Activated CD4-positive, alpha-beta T cell treated with anti-CD3 and anti-CD28 coated beads, Interleukin-2, amount 10 ng/mL, durations not matched to agents 7 days and 5 days (primary cell): Measurements from ENCODE around the gene ERCC4. TPM values are rescaled to one million over a fixed set of nuclear protein-coding genes. Genes with fewer than 3 reads are reported as not detected.

Source experiments
- CTCF ChIA-PET: fragments of 350-600 bp; sonication (Branson Sonifier 250); formaldehyde crosslinking; loops from one replicate; lab custom pipeline; 2021; ENCODE audit warnings: antibody characterized with exemption; lab: Charles Lee
- POLR2A ChIA-PET: fragments of 350-600 bp; sonication (Branson Sonifier 250); formaldehyde crosslinking; loops from one replicate; lab custom pipeline; 2021; ENCODE audit warnings: antibody characterized with exemption; lab: Charles Lee
- DNase-seq: peaks from one replicate; pipeline ENCODE4 v3.0.0-alpha.2; 2020
- H3K27ac Mint-ChIP-seq: one replicate; pipeline ENCODE4 v1.8.0; 2021; ENCODE audit warnings: mild to moderate bottlenecking, moderate library complexity, mixed read lengths
- H3K27me3 Mint-ChIP-seq: one replicate; pipeline ENCODE4 v1.8.0; 2021; ENCODE audit warnings: mixed read lengths
- H3K36me3 Mint-ChIP-seq: one replicate; pipeline ENCODE4 v1.8.0; 2021; ENCODE audit warnings: low read depth, mixed read lengths
- H3K4me1 Mint-ChIP-seq: one replicate; pipeline ENCODE4 v1.8.0; 2021; ENCODE audit warnings: mixed read lengths
- H3K4me3 Mint-ChIP-seq: one replicate; pipeline ENCODE4 v1.8.0; 2021; ENCODE audit warnings: mild to moderate bottlenecking, moderate library complexity, mixed read lengths
- H3K9me3 Mint-ChIP-seq: one replicate; pipeline ENCODE4 v1.8.0; 2021; ENCODE audit warnings: mixed read lengths
- total RNA-seq, 2 experiments: library from RNA; stranded (reverse); gene quantifications; one replicate each; pipeline ENCODE4 v1.2.3, GENCODE V29; 2021

The ERCC4 gene
- total RNA-seq, 2 experiments from 2014 or later, result 9.4 to 12.3 TPM

GRCh38 chr16:13957197-13958078 is 37.5 kb downstream of the ERCC4 start:
- H3K4me1 Mint-ChIP-seq, result peaks cover 9% of the 10 kb centered on the region
- no peaks in the 10 kb centered on the region for H3K9me3 Mint-ChIP-seq
- peaks cover 2% of the 10 kb centered on the region for H3K27me3 Mint-ChIP-seq
- POLR2A ChIA-PET, result no interaction called here
- no peaks in the 10 kb centered on the region for H3K36me3 Mint-ChIP-seq
- CTCF ChIA-PET, result interaction anchor here (0.6 to 1.0 kb wide), 2 partner anchors 34 to 554 kb away, joined by 3 read pairs; no protein-coding TSS in a partner anchor
- H3K4me3 Mint-ChIP-seq, result no peak overlapping the region
- no peak overlapping the region for H3K27ac Mint-ChIP-seq
- no peak for DNase-seq

GRCh38 chr16:13958474-13958873 is 38.5 kb downstream of the ERCC4 start:
- DNase-seq, result no peak
- ChIA-PET POLR2A (no interaction called here), CTCF (no interaction called here)
- H3K4me3 Mint-ChIP-seq, result no peak overlapping the region
- H3K9me3 Mint-ChIP-seq, result no peaks in the 10 kb centered on the region
- H3K36me3 Mint-ChIP-seq, result no peaks in the 10 kb centered on the region
- H3K27me3 Mint-ChIP-seq, result peaks cover 6% of the 10 kb centered on the region
- H3K27ac Mint-ChIP-seq, result peak overlapping the region; percentile 14
- H3K4me1 Mint-ChIP-seq, result peaks cover 9% of the 10 kb centered on the region

- POLR2A ChIA-PET, result no interaction called here
- peaks cover 9% of the 10 kb centered on the region for H3K27me3 Mint-ChIP-seq
- H3K27ac Mint-ChIP-seq, result no peak overlapping the region
- no peaks in the 10 kb centered on the region for H3K9me3 Mint-ChIP-seq
- H3K4me3 Mint-ChIP-seq, result no peak overlapping the region
- CTCF ChIA-PET, result no interaction called here
- no peak for DNase-seq
- H3K36me3 Mint-ChIP-seq, result no peaks in the 10 kb centered on the region
- H3K4me1 Mint-ChIP-seq, result peaks cover 9% of the 10 kb centered on the region
Observed at GRCh38 chr16:13959626-13960025, 39.7 kb downstream of the ERCC4 start.

DNA sequence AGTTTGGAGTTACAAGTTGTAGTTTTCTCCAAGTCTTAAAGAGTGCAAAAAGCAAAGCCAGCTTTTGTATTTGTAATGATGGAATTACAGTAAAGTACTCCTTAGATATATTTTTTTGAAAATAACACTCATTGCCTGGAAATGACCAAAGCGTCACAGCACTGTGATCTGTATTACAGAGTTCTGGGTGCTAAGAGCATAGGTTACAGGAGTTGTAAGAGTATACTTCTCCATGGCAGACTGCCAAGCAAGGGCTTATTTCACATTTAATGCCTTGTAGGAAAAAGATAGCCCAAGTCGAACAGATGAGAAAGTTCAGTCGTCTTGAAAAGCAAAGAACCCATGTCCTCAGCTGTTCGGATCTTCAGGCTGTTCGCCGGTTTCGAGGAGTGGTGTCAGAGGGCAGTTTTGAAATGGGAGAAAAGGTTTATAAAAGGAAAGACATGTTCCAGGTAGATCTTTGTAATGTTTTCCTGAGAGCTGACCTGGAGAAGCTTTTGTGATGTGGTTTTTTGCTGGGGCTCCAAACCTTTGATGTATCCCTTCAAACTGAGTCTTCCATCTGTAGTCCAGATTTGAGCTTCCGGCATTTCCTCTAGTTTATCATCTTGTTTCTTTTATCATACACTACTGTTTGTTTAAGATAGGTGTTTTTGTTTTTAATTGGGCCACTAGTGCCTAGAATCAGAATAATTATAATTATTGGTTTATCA is 41.3 kb downstream of the ERCC4 start:
- no peak overlapping the region for H3K27ac Mint-ChIP-seq
- H3K27me3 Mint-ChIP-seq, result peaks cover 25% of the 10 kb centered on the region
- DNase-seq, result no peak
- H3K4me1 Mint-ChIP-seq, result peaks cover 7% of the 10 kb centered on the region
- no peaks in the 10 kb centered on the region for H3K36me3 Mint-ChIP-seq
- H3K9me3 Mint-ChIP-seq, result no peaks in the 10 kb centered on the region
- ChIA-PET CTCF (no interaction called here), POLR2A (no interaction called here)
- H3K4me3 Mint-ChIP-seq, result no peak overlapping the region

DNA sequence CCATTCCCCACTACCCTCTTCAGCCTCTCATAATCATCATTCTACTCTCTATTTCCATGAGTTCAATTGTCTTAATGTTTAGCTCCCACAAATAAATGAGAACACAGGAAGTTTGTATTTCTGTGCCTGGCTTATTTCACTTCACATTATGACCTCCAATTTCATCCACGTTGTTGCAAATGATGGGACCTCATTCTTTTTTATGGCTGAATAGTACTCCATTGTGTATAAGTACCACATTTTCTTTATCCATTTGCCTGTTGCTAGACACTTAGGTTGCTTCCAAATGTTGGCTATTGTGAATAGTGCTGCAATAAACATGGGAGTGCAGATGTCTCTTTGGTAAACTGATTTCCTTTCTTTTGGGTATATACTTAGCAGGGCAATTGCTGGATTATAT is 42.3 kb downstream of the ERCC4 start:
- no peak for DNase-seq
- H3K4me3 Mint-ChIP-seq, result no peak overlapping the region
- no peaks in the 10 kb centered on the region for H3K36me3 Mint-ChIP-seq
- POLR2A ChIA-PET, result no interaction called here
- H3K27me3 Mint-ChIP-seq, result peaks cover 30% of the 10 kb centered on the region
- no peaks in the 10 kb centered on the region for H3K9me3 Mint-ChIP-seq
- CTCF ChIA-PET, result no interaction called here
- no peak overlapping the region for H3K27ac Mint-ChIP-seq
- peaks cover 4% of the 10 kb centered on the region for H3K4me1 Mint-ChIP-seq

DNA sequence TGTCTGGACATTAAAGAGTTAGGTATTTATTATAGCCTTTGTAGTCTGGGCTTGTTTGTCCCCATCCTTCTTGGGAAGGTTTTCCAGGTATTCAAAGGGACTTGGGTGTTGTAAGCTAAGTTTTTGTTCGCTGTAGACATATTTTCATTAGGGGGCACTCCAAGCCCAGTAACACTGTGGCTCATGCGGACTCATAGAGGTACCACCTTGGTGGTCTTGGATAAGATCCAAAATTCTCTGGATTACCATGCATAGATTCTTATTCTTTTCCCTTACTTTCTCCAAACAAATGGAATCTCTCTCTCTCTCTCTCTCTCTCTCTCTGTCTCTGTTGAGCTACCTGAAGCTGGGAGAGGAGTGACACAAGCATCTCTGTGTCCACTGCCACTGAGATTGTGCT is 48.9 kb downstream of the ERCC4 start:
- Mint-ChIP-seq H3K4me1 (peaks cover 7% of the 10 kb centered on the region), H3K9me3 (peaks cover 2% of the 10 kb centered on the region), H3K36me3 (no peaks in the 10 kb centered on the region), H3K27me3 (peaks cover 36% of the 10 kb centered on the region), H3K27ac (no peak overlapping the region), H3K4me3 (no peak overlapping the region)
- POLR2A ChIA-PET, result no interaction called here
- CTCF ChIA-PET, result no interaction called here
- DNase-seq, result no peak

DNA sequence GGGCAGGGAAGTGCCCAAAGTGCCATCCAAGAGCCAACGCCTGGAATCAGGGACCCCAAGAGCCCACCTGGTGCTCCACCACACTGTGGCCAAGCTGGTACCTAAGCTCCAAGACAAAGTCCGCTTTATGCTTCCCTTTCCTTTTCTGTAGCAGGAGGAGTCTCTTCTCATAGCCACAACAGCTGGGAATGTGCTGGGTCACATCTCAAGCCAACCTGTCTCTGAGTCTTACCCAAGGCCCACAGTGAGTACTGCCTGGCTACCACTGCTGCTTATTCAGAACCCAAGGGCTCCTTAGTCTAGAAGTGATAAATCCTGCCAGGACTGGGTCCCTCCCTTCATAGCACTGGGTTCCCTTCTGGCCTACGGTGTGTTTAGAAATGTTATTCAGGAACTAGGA is 49.8 kb downstream of the ERCC4 start:
- Mint-ChIP-seq H3K4me1 (peaks cover 7% of the 10 kb centered on the region), H3K36me3 (no peaks in the 10 kb centered on the region), H3K4me3 (no peak overlapping the region), H3K9me3 (peaks cover 2% of the 10 kb centered on the region), H3K27ac (no peak overlapping the region), H3K27me3 (peaks cover 35% of the 10 kb centered on the region)
- POLR2A ChIA-PET, result no interaction called here
- DNase-seq, result no peak
- CTCF ChIA-PET, result no interaction called here

- Mint-ChIP-seq H3K4me1 (peaks cover 7% of the 10 kb centered on the region), H3K27me3 (peaks cover 26% of the 10 kb centered on the region), H3K36me3 (no peaks in the 10 kb centered on the region), H3K9me3 (peaks cover 2% of the 10 kb centered on the region), H3K27ac (no peak overlapping the region), H3K4me3 (no peak overlapping the region)
- ChIA-PET CTCF (no interaction called here), POLR2A (no interaction called here)
- DNase-seq, result no peak
Observed at GRCh38 chr16:13970708-13971422, 50.9 kb downstream of the ERCC4 start.

DNA sequence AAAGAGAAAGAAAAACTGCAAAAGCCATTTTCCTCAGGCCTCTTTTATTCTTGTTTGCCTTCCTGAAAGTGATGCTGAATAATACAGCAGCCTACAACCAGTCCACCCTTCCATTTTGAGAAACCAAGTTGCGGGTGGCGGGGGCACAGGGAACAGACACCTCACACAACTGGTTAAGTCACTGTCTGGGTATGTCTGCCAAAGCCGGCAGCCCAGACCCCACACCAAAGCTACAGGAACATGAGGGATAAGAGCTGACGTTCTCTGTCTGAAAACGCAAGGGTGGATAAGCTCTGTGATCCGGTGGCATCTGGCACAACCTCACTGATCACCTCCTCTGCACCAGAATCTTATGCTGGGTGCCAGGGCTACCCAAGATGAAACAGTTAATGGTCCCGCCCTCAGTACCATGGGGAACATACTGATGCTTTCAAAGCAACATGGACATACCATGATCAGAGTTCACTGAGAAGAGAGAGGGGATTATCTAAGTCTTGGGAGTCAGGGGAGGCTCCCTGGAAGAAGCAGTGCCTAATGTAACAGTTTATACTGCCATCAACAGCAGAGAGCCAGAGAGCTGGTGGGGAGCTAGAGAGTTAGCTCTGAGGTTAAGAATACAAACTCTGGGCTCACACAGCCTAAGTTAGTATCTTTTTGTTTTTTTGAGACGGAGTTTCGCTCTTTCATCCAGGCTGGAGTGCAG is 53.5 kb downstream of the ERCC4 start:
- H3K4me1 Mint-ChIP-seq, result peaks cover 7% of the 10 kb centered on the region
- peaks cover 2% of the 10 kb centered on the region for H3K9me3 Mint-ChIP-seq
- no peak for DNase-seq
- no peak overlapping the region for H3K4me3 Mint-ChIP-seq
- no peak overlapping the region for H3K27ac Mint-ChIP-seq
- ChIA-PET POLR2A (no interaction called here), CTCF (no interaction called here)
- peaks cover 8% of the 10 kb centered on the region for H3K27me3 Mint-ChIP-seq
- H3K36me3 Mint-ChIP-seq, result no peaks in the 10 kb centered on the region

- no peak overlapping the region for H3K27ac Mint-ChIP-seq
- H3K4me3 Mint-ChIP-seq, result no peak overlapping the region
- H3K4me1 Mint-ChIP-seq, result no peaks in the 10 kb centered on the region
- ChIA-PET CTCF (interaction anchor here (0.6 kb wide), 1 partner anchor 58 kb away, joined by 3 read pairs; no protein-coding TSS in a partner anchor), POLR2A (interaction anchor here (0.6 kb wide), 1 partner anchor 569 kb away, joined by 7 read pairs; no protein-coding TSS in a partner anchor)
- H3K9me3 Mint-ChIP-seq, result peaks cover 7% of the 10 kb centered on the region
- peaks cover 5% of the 10 kb centered on the region for H3K27me3 Mint-ChIP-seq
- no peaks in the 10 kb centered on the region for H3K36me3 Mint-ChIP-seq
- DNase-seq, result no peak
Observed at GRCh38 chr16:13977177-13977576, 57.2 kb downstream of the ERCC4 start.

- Mint-ChIP-seq H3K9me3 (peaks cover 4% of the 10 kb centered on the region), H3K27me3 (peaks cover 2% of the 10 kb centered on the region), H3K4me3 (no peak overlapping the region), H3K36me3 (no peaks in the 10 kb centered on the region), H3K4me1 (no peaks in the 10 kb centered on the region), H3K27ac (no peak overlapping the region)
- ChIA-PET CTCF (no interaction called here), POLR2A (no interaction called here)
- DNase-seq, result no peak
Observed at GRCh38 chr16:13982451-13982850, 62.5 kb downstream of the ERCC4 start.

DNA sequence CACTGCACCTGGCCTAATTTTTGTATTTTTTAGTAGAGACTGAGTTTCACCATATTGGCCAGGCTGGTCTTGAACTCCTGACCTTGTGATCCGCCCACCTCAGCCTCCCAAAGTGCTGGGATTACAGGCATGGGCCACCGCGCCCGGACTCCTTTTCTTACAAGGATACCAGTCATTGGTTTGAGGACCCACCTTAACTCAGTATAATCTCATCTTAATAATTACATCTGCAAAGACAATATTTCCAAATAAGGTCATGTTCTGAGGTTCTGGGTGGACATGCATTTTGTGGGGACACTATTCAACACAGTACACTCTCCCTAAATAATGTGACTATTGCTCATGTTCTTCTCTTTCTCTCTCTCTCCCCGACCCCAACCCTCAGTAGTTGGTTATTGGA is 63.7 kb downstream of the ERCC4 start:
- H3K27me3 Mint-ChIP-seq, result peaks cover 2% of the 10 kb centered on the region
- CTCF ChIA-PET, result no interaction called here
- H3K4me1 Mint-ChIP-seq, result no peaks in the 10 kb centered on the region

More for the DNA sequence above, 63.7 kb downstream of the ERCC4 start:
- Mint-ChIP-seq H3K9me3 (peaks cover 4% of the 10 kb centered on the region), H3K27ac (no peak overlapping the region), H3K36me3 (no peaks in the 10 kb centered on the region), H3K4me3 (no peak overlapping the region)
- POLR2A ChIA-PET, result no interaction called here
- no peak for DNase-seq
